ENCODE results near the gene RHOB.
A peak's percentile ranks its signal among the peaks of the same experiment; 100 is the strongest.

- TF ChIP-seq CTCF (IDR thresholded peaks at IDR 0.05) (peak in 1 of 4 experiments; percentile 31), POLR2A (IDR thresholded peaks at IDR 0.05) (peak; percentile 58 to 99)
Observed at GRCh38 chr2:20446917-20447436, at the start of gene RHOB.

Data from uterus (tissue), 2 donors.